IMR-90 (cell line): ENCODE results near the gene PSG2. TPM values are rescaled to one million over a fixed set of nuclear protein-coding genes. Genes with fewer than 3 reads are reported as not detected.
"Not testable (repeated sequence)": the region's sequence is repeated elsewhere in the genome, so short reads cannot be mapped to it uniquely, and the experiment has no call there.

ENCODE experiments used
- ATAC-seq: fragments of 200-7000 bp; cut with Tn5 transposase; 2 replicates; pipeline ENCODE4 v1.9.1; 2020; ENCODE audit warnings: low read depth, mild to moderate bottlenecking, moderate library complexity
- BruUV-seq: library from RNA; stranded (reverse); fragments of 400-500 nt; replicated peaks from 2 replicates; lab custom pipeline; 2021; lab: Mats Ljungman, UMichigan
- CTCF ChIA-PET: fragments of 300-600 bp; formaldehyde crosslinking; extraction: SDS; loops from one replicate; lab custom pipeline; 2021; ENCODE audit warnings: antibody characterized with exemption; lab: Yijun Ruan, JAX
- POLR2A ChIA-PET: fragments of 300-600 bp; sonication (Branson Sonifier 250); formaldehyde crosslinking; loops from one replicate; lab custom pipeline; 2022; ENCODE audit warnings: antibody characterized with exemption; ENCODE audit not compliant: unreplicated experiment; lab: Charles Lee
- DNase-seq: peaks from one replicate; pipeline ENCODE4 v3.0.0; 2013
- H2AFZ ChIP-seq: replicated peaks from 2 replicates; pipeline ENCODE3; 2013; ENCODE audit warnings: low read length, mild to moderate bottlenecking; ENCODE audit not compliant: poor library complexity
- H2AK5ac ChIP-seq: 2 replicates; pipeline ENCODE4 v1.6.1; 2013; ENCODE audit warnings: low read depth, low read length, inconsistent platforms
- H2AK9ac ChIP-seq: replicated peaks from 2 replicates; pipeline ENCODE3; 2013; ENCODE audit warnings: mild to moderate bottlenecking, low read depth, low read length, moderate library complexity; ENCODE audit not compliant: poor library complexity
- H2BK120ac ChIP-seq: 2 replicates; pipeline ENCODE4 v1.6.1; 2013; ENCODE audit warnings: low read depth, low read length, inconsistent platforms
- H2BK15ac ChIP-seq: 3 replicates; pipeline ENCODE4 v1.6.1; 2013; ENCODE audit warnings: low read depth, low read length, inconsistent platforms
- H2BK20ac ChIP-seq: 2 replicates; pipeline ENCODE4 v1.6.1; 2013; ENCODE audit warnings: low read depth, mild to moderate bottlenecking, inconsistent platforms, low read length, moderate library complexity
- H2BK5ac ChIP-seq: 2 replicates; pipeline ENCODE4 v1.6.1; 2013; ENCODE audit warnings: mild to moderate bottlenecking, low read depth, low read length, inconsistent platforms; ENCODE audit not compliant: poor library complexity, severe bottlenecking
- H3K14ac ChIP-seq: replicated peaks from 2 replicates; pipeline ENCODE4 v1.6.1; 2013; ENCODE audit warnings: low read depth, low read length, inconsistent platforms
- H3K18ac ChIP-seq: 2 replicates; pipeline ENCODE4 v1.6.1; 2013; ENCODE audit warnings: low read depth, low read length, control low read depth
- H3K23ac ChIP-seq: 2 replicates; pipeline ENCODE4 v1.6.1; 2013; ENCODE audit warnings: low read depth, low read length, inconsistent platforms
- H3K27ac ChIP-seq: 2 replicates; pipeline ENCODE4 v1.5.1; 2013; ENCODE audit warnings: mild to moderate bottlenecking, control low read depth, low read length; ENCODE audit not compliant: insufficient read depth
- H3K27me3 ChIP-seq: 2 replicates; pipeline ENCODE4 v1.6.1; 2013; ENCODE audit warnings: low read length; ENCODE audit not compliant: control insufficient read depth, insufficient read depth
- H3K36me3 ChIP-seq: 2 replicates; pipeline ENCODE4 v1.6.1; 2013; ENCODE audit warnings: low read length, mixed read lengths; ENCODE audit not compliant: control insufficient read depth, insufficient read depth
- H3K4ac ChIP-seq: 2 replicates; pipeline ENCODE4 v1.6.1; 2013; ENCODE audit warnings: low read depth, low read length, inconsistent platforms
- H3K4me1 ChIP-seq: 2 replicates; pipeline ENCODE4 v1.6.1; 2013; ENCODE audit warnings: low read length, mixed read lengths; ENCODE audit not compliant: control insufficient read depth, insufficient read depth
- H3K4me2 ChIP-seq: 2 replicates; pipeline ENCODE4 v1.6.1; 2013; ENCODE audit warnings: low read depth, mild to moderate bottlenecking, control low read depth, low read length, moderate library complexity
- H3K4me3 ChIP-seq: 2 replicates; pipeline ENCODE4 v1.5.1; 2013; ENCODE audit warnings: low read depth, mild to moderate bottlenecking, control low read depth, low read length, moderate library complexity; ENCODE audit not compliant: insufficient read depth
- H3K56ac ChIP-seq: 2 replicates; pipeline ENCODE4 v1.6.1; 2013; ENCODE audit warnings: low read length, inconsistent platforms; ENCODE audit not compliant: insufficient read depth; ENCODE audit errors: extremely low read depth
- H3K79me1 ChIP-seq, 2 experiments: 2 replicates each; pipeline ENCODE4 v1.6.1; 2013; ENCODE audit warnings: low read length in 2 of 2, inconsistent platforms in 1 of 2, low read depth in 1 of 2
- H3K9ac ChIP-seq: 2 replicates; pipeline ENCODE4 v1.6.1; 2013; ENCODE audit warnings: low read depth, low read length, control low read depth
- H3K9me1 ChIP-seq: 2 replicates; pipeline ENCODE4 v1.6.1; 2013; ENCODE audit warnings: low read length, inconsistent platforms; ENCODE audit not compliant: insufficient read depth
- H3K9me3 ChIP-seq: 2 replicates; pipeline ENCODE4 v1.6.1; 2013; ENCODE audit warnings: low read length; ENCODE audit not compliant: control insufficient read depth, insufficient read depth
- H4K20me1 ChIP-seq: 2 replicates; pipeline ENCODE4 v1.6.1; 2013; ENCODE audit warnings: low read length, inconsistent platforms; ENCODE audit not compliant: insufficient read depth
- H4K5ac ChIP-seq: 2 replicates; pipeline ENCODE4 v1.6.1; 2013; ENCODE audit warnings: mild to moderate bottlenecking, low read depth, low read length, control low read depth
- H4K8ac ChIP-seq, 2 experiments: 2 replicates each; pipeline ENCODE4 v1.6.1; 2013; ENCODE audit warnings: low read depth in 2 of 2, low read length in 2 of 2, control low read depth in 1 of 2, inconsistent platforms in 1 of 2
- H4K91ac ChIP-seq: 2 replicates; pipeline ENCODE4 v1.6.1; 2013; ENCODE audit warnings: low read depth, low read length, inconsistent platforms; ENCODE audit not compliant: insufficient read depth
- WGBS, 2 experiments: methylation state at CpG; one replicate each; pipeline versions ENCODE4 v1.1.5 to v1.1.7; 2013; ENCODE audit warnings: missing lambda C conversion rate in 2 of 2; ENCODE audit not compliant: insufficient read length in 1 of 2; ENCODE audit errors: extremely low coverage in 2 of 2; 5-methylcytosine and 5-hydroxymethylcytosine counted together
- dilution Hi-C: fragments of 300-500 bp; cut with HindIII; formaldehyde crosslinking; loops from one replicate; pipeline ENCODE4 v1.14.3; 2018; ENCODE audit warnings: low sequenced_read_pairs; ENCODE audit not compliant: unreplicated experiment
- in situ Hi-C: fragments of 300-500 bp; cut with MboI; formaldehyde crosslinking; loops from 3 replicates; pipeline ENCODE4 v1.14.3; 2019; ENCODE audit warnings: low sequenced_read_pairs, inconsistent platforms, mixed read lengths
- intact Hi-C: fragments of 100-400 bp; cut with micrococcal nuclease; formaldehyde crosslinking; loops from 2 replicates; pipeline ENCODE4 v1.10.0; 2022
- polyA plus RNA-seq, 3 experiments: library from polyadenylated mRNA; depleted of rRNA; stranded (reverse); fragments of >200 nt; gene quantifications; 2 replicates each; pipeline ENCODE4 v1.2.3, GENCODE V29; 2012; ENCODE audit warnings: low replicate concordance in 1 of 3
- total RNA-seq: library from RNA; depleted of rRNA; stranded (reverse); fragments of >200 nt; gene quantifications from 2 replicates; pipeline ENCODE4 v1.2.3, GENCODE V29; 2012

Gene PSG2
- total and polyA plus RNA-seq, 2 of the 4 experiments (the other 2 are of a cell fraction) = 0.18 to 0.31 TPM

GRCh38 chr19:43043492-43044180 lies 38.9 kb downstream of the PSG2 start:
- H3K14ac ChIP-seq, H3K9me1 ChIP-seq, H2BK20ac ChIP-seq, H4K91ac ChIP-seq, DNase-seq, H3K23ac ChIP-seq, H3K36me3 ChIP-seq, POLR2A ChIA-PET, H2AK5ac ChIP-seq, H3K27ac ChIP-seq, H2BK15ac ChIP-seq, H2BK5ac ChIP-seq, BruUV-seq, H3K56ac ChIP-seq, H4K8ac ChIP-seq, H3K9me3 ChIP-seq, H2AK9ac ChIP-seq, intact Hi-C loops, H3K4me3 ChIP-seq, H2BK120ac ChIP-seq, H3K18ac ChIP-seq, H3K4ac ChIP-seq, in situ Hi-C loops, H4K20me1 ChIP-seq, dilution Hi-C loops, H3K4me1 ChIP-seq, H3K27me3 ChIP-seq, H2AFZ ChIP-seq, ATAC-seq, H4K5ac ChIP-seq, H3K9ac ChIP-seq, H3K79me1 ChIP-seq, CTCF ChIA-PET, H3K4me2 ChIP-seq: not testable (repeated sequence)
- 83% methylated on average over 1 of the region's 1 CpG; no CpG with 5 or more reads in 1 of the 2 experiments for WGBS, 2 experiments
